IMR-90 (cell line): Measurements from ENCODE around the gene SYNJ2BP. TPM values are rescaled to one million over a fixed set of nuclear protein-coding genes. Genes with fewer than 3 reads are reported as not detected.

Source experiments
- ATAC-seq: fragments of 200-7000 bp; cut with Tn5 transposase; 2 replicates; pipeline ENCODE4 v1.9.1; 2020; ENCODE audit warnings: low read depth, mild to moderate bottlenecking, moderate library complexity
- BruUV-seq: library from RNA; stranded (reverse); fragments of 400-500 nt; replicated peaks from 2 replicates; lab custom pipeline; 2021; lab: Mats Ljungman, UMichigan
- CTCF ChIA-PET: fragments of 300-600 bp; formaldehyde crosslinking; extraction: SDS; loops from one replicate; lab custom pipeline; 2021; ENCODE audit warnings: antibody characterized with exemption; lab: Yijun Ruan, JAX
- POLR2A ChIA-PET: fragments of 300-600 bp; sonication (Branson Sonifier 250); formaldehyde crosslinking; loops from one replicate; lab custom pipeline; 2022; ENCODE audit warnings: antibody characterized with exemption; ENCODE audit not compliant: unreplicated experiment; lab: Charles Lee
- DNase-seq: peaks from one replicate; pipeline ENCODE4 v3.0.0; 2013
- H2AFZ ChIP-seq: replicated peaks from 2 replicates; pipeline ENCODE3; 2013; ENCODE audit warnings: low read length, mild to moderate bottlenecking; ENCODE audit not compliant: poor library complexity
- H2AK5ac ChIP-seq: 2 replicates; pipeline ENCODE4 v1.6.1; 2013; ENCODE audit warnings: low read depth, low read length, inconsistent platforms
- H2AK9ac ChIP-seq: replicated peaks from 2 replicates; pipeline ENCODE3; 2013; ENCODE audit warnings: mild to moderate bottlenecking, low read depth, low read length, moderate library complexity; ENCODE audit not compliant: poor library complexity
- H2BK120ac ChIP-seq: 2 replicates; pipeline ENCODE4 v1.6.1; 2013; ENCODE audit warnings: low read depth, low read length, inconsistent platforms
- H2BK15ac ChIP-seq: 3 replicates; pipeline ENCODE4 v1.6.1; 2013; ENCODE audit warnings: low read depth, low read length, inconsistent platforms
- H2BK20ac ChIP-seq: 2 replicates; pipeline ENCODE4 v1.6.1; 2013; ENCODE audit warnings: low read depth, mild to moderate bottlenecking, inconsistent platforms, low read length, moderate library complexity
- H2BK5ac ChIP-seq: 2 replicates; pipeline ENCODE4 v1.6.1; 2013; ENCODE audit warnings: mild to moderate bottlenecking, low read depth, low read length, inconsistent platforms; ENCODE audit not compliant: poor library complexity, severe bottlenecking
- H3K14ac ChIP-seq: replicated peaks from 2 replicates; pipeline ENCODE4 v1.6.1; 2013; ENCODE audit warnings: low read depth, low read length, inconsistent platforms
- H3K18ac ChIP-seq: 2 replicates; pipeline ENCODE4 v1.6.1; 2013; ENCODE audit warnings: low read depth, low read length, control low read depth
- H3K23ac ChIP-seq: 2 replicates; pipeline ENCODE4 v1.6.1; 2013; ENCODE audit warnings: low read depth, low read length, inconsistent platforms
- H3K27ac ChIP-seq: 2 replicates; pipeline ENCODE4 v1.5.1; 2013; ENCODE audit warnings: mild to moderate bottlenecking, control low read depth, low read length; ENCODE audit not compliant: insufficient read depth
- H3K27me3 ChIP-seq: 2 replicates; pipeline ENCODE4 v1.6.1; 2013; ENCODE audit warnings: low read length; ENCODE audit not compliant: control insufficient read depth, insufficient read depth
- H3K36me3 ChIP-seq: 2 replicates; pipeline ENCODE4 v1.6.1; 2013; ENCODE audit warnings: low read length, mixed read lengths; ENCODE audit not compliant: control insufficient read depth, insufficient read depth
- H3K4ac ChIP-seq: 2 replicates; pipeline ENCODE4 v1.6.1; 2013; ENCODE audit warnings: low read depth, low read length, inconsistent platforms
- H3K4me1 ChIP-seq: 2 replicates; pipeline ENCODE4 v1.6.1; 2013; ENCODE audit warnings: low read length, mixed read lengths; ENCODE audit not compliant: control insufficient read depth, insufficient read depth
- H3K4me2 ChIP-seq: 2 replicates; pipeline ENCODE4 v1.6.1; 2013; ENCODE audit warnings: low read depth, mild to moderate bottlenecking, control low read depth, low read length, moderate library complexity
- H3K4me3 ChIP-seq: 2 replicates; pipeline ENCODE4 v1.5.1; 2013; ENCODE audit warnings: low read depth, mild to moderate bottlenecking, control low read depth, low read length, moderate library complexity; ENCODE audit not compliant: insufficient read depth
- H3K56ac ChIP-seq: 2 replicates; pipeline ENCODE4 v1.6.1; 2013; ENCODE audit warnings: low read length, inconsistent platforms; ENCODE audit not compliant: insufficient read depth; ENCODE audit errors: extremely low read depth
- H3K79me1 ChIP-seq, 2 experiments: 2 replicates each; pipeline ENCODE4 v1.6.1; 2013; ENCODE audit warnings: low read length in 2 of 2, inconsistent platforms in 1 of 2, low read depth in 1 of 2
- H3K9ac ChIP-seq: 2 replicates; pipeline ENCODE4 v1.6.1; 2013; ENCODE audit warnings: low read depth, low read length, control low read depth
- H3K9me1 ChIP-seq: 2 replicates; pipeline ENCODE4 v1.6.1; 2013; ENCODE audit warnings: low read length, inconsistent platforms; ENCODE audit not compliant: insufficient read depth
- H3K9me3 ChIP-seq: 2 replicates; pipeline ENCODE4 v1.6.1; 2013; ENCODE audit warnings: low read length; ENCODE audit not compliant: control insufficient read depth, insufficient read depth
- H4K20me1 ChIP-seq: 2 replicates; pipeline ENCODE4 v1.6.1; 2013; ENCODE audit warnings: low read length, inconsistent platforms; ENCODE audit not compliant: insufficient read depth
- H4K5ac ChIP-seq: 2 replicates; pipeline ENCODE4 v1.6.1; 2013; ENCODE audit warnings: mild to moderate bottlenecking, low read depth, low read length, control low read depth
- H4K8ac ChIP-seq, 2 experiments: 2 replicates each; pipeline ENCODE4 v1.6.1; 2013; ENCODE audit warnings: low read depth in 2 of 2, low read length in 2 of 2, control low read depth in 1 of 2, inconsistent platforms in 1 of 2
- H4K91ac ChIP-seq: 2 replicates; pipeline ENCODE4 v1.6.1; 2013; ENCODE audit warnings: low read depth, low read length, inconsistent platforms; ENCODE audit not compliant: insufficient read depth
- MXI1 ChIP-seq: IDR thresholded peaks from 2 replicates; pipeline ENCODE4 v1.6.1; 2012; ENCODE audit warnings: low read depth, mild to moderate bottlenecking, low read length, moderate library complexity, borderline replicate concordance
- RCOR1 ChIP-seq: IDR thresholded peaks from 2 replicates; pipeline ENCODE4 v1.6.1; 2012; ENCODE audit warnings: mild to moderate bottlenecking, low read length, improper control_type of control experiment; ENCODE audit not compliant: insufficient replicate concordance
- dilution Hi-C: fragments of 300-500 bp; cut with HindIII; formaldehyde crosslinking; loops from one replicate; pipeline ENCODE4 v1.14.3; 2018; ENCODE audit warnings: low sequenced_read_pairs; ENCODE audit not compliant: unreplicated experiment
- in situ Hi-C: fragments of 300-500 bp; cut with MboI; formaldehyde crosslinking; loops from 3 replicates; pipeline ENCODE4 v1.14.3; 2019; ENCODE audit warnings: low sequenced_read_pairs, inconsistent platforms, mixed read lengths
- intact Hi-C: fragments of 100-400 bp; cut with micrococcal nuclease; formaldehyde crosslinking; loops from 2 replicates; pipeline ENCODE4 v1.10.0; 2022
- polyA plus RNA-seq, 3 experiments: library from polyadenylated mRNA; depleted of rRNA; stranded (reverse); fragments of >200 nt; gene quantifications; 2 replicates each; pipeline ENCODE4 v1.2.3, GENCODE V29; 2012; ENCODE audit warnings: low replicate concordance in 1 of 3
- total RNA-seq: library from RNA; depleted of rRNA; stranded (reverse); fragments of >200 nt; gene quantifications from 2 replicates; pipeline ENCODE4 v1.2.3, GENCODE V29; 2012

SYNJ2BP gene
- total and polyA plus RNA-seq, 2 of the 4 experiments (the other 2 are of a cell fraction) = 10.0 to 25.5 TPM

DNA sequence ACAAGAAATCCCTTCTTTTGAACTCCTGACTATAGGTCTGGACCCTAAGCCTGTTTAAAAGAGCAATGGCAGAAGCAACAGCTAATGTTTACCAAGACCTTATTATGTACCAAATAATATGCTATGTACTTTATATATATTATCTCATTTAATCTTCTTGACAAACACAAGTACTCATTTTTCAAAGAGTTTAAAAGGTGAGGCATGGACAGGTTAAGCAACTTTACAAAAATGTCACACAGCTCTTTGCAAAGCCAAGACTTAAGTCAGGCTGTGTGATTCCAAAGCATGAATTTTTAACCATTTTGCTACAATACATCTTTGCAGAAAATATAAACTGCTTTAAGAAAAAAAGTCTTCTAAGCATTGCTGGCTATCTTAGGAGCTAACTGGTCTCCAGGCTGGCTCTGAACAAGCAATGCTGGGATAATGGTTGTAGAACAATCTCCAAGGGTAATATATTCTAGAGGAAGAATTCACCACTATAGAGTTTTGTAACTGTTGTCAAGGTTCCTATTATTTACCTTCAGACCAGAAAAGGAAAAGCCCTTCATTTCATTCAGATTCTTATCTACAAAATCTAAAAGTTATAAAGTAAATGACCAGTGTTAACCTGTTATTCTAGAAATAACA, 22.1 kb downstream of the SYNJ2BP start:
- DNase-seq (no peak), ATAC-seq (no peak)
- in situ Hi-C loops (no loop called here), dilution Hi-C loops (no loop called here), intact Hi-C loops (no loop called here)
- Histone ChIP-seq H3K23ac (no peak overlapping the region), H2BK15ac (no peak overlapping the region), H3K27me3 (no peaks in the 10 kb centered on the region), H3K9ac (no peak overlapping the region), H3K4me2 (no peak overlapping the region), H4K91ac (no peak overlapping the region), H3K14ac (no peak overlapping the region), H2BK5ac (no peak overlapping the region), H3K9me3 (no peaks in the 10 kb centered on the region), H2AFZ (no peak overlapping the region), H2AK9ac (no peak overlapping the region), H3K27ac (no peak overlapping the region), H3K56ac (no peak overlapping the region), H2BK20ac (no peak overlapping the region), H4K5ac (no peak overlapping the region), H4K8ac (no peak overlapping the region), H3K4me1 (no peaks in the 10 kb centered on the region), H3K18ac (no peak overlapping the region), H3K36me3 (no peaks in the 10 kb centered on the region), H3K4me3 (no peak overlapping the region), H4K20me1 (no peaks in the 10 kb centered on the region; the same call in 1 of the 2 replicates), H3K9me1 (no peaks in the 10 kb centered on the region), H3K79me1 (peaks cover 0 to 7% of the 10 kb centered on the region in 2 experiments; a peak in 2 of 4 replicates), H2AK5ac (no peak overlapping the region), H2BK120ac (no peak overlapping the region), H3K4ac (no peak overlapping the region)
- no peak for TF ChIP-seq RCOR1
- TF ChIP-seq MXI1 = no peak
- ChIA-PET CTCF (interaction anchor here (0.6 kb wide), 1 partner anchor 14 kb away, joined by 3 read pairs; no protein-coding TSS in a partner anchor), POLR2A (interaction anchor here (0.6 kb wide), 2 partner anchors 13 to 176 kb away, joined by 3 to 4 read pairs; no protein-coding TSS in a partner anchor)
- no TSS peak for BruUV-seq
